Gastroesophageal sphincter (tissue), 3 donors: ENCODE measurements around the gene MEIS2.

Experiments
- EP300 ChIP-seq: sonication (generic); formaldehyde crosslinking; IDR thresholded peaks from one replicate; pipeline ENCODE4 v1.6.1; 2017; ENCODE audit warnings: antibody characterized with exemption, mild to moderate bottlenecking
- POLR2A ChIP-seq, 2 donors: fragments of 450-650 bp; IDR thresholded peaks; one replicate each; pipeline ENCODE4 v1.6.1; 2017; ENCODE audit warnings: antibody characterized with exemption in 2 of 2, mild to moderate bottlenecking in 2 of 2, moderate library complexity in 1 of 2
- POLR2AphosphoS5 ChIP-seq: sonication (generic); formaldehyde crosslinking; IDR thresholded peaks from one replicate; pipeline ENCODE4 v1.6.1; 2017; ENCODE audit warnings: antibody characterized with exemption
- TF ChIP-seq, protein P1 (sequence below), 4 experiments: fragments of 200-600 bp in 2 of 4; fragments of 450-650 bp in 2 of 4; sonication (generic) in 1 of 4; IDR thresholded peaks; one replicate each; pipeline ENCODE4 v1.5.1; 2017 to 2019; ENCODE audit warnings: antibody characterized with exemption in 4 of 4, mild to moderate bottlenecking in 2 of 4, moderate library complexity in 2 of 4

DNA sequence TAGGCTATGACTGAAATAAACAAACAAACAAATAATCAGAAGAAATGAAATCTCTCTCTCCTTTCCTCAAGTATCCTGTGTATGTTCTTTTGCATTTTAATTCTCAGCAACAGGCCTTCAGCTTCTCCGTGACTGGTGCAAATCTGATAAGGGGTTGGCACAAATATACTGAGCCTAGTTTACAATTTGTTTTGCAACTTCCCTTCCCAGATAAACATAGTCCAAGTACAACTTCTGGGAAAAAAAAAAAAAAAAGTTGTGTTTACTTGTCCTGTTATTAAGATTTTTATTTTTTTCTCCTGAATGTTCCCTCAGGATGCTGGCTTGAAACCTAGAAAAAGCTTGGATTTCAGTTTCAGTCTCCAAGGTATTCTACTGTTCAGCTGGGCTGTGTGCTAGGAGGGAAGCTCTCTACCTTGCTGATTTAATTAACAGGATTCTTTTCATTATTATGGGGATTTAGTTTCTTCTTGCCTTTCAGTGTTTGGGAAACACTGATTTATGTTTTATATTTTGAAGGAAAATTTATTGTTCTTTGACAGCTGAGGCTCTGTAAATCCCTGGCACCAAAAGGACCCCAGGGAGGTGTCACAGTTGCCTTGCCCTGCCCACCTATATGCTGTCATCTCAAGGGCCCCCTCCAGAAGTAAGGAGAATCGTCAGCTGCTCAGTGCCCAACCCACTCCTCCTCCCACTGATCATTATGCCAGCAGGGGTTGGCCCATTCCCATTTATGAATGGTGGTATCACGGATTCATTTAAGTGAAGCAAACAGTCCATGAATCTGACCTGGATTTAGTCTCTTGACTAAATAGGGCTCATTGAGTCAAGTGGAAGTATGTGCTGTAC is 185.2 kb downstream of the MEIS2 start:
- TF ChIP-seq POLR2A (IDR thresholded peaks at IDR 0.05) (no peak), POLR2AphosphoS5 (peak; percentile 26), EP300 (no peak)
- TF ChIP-seq, protein P1, sequence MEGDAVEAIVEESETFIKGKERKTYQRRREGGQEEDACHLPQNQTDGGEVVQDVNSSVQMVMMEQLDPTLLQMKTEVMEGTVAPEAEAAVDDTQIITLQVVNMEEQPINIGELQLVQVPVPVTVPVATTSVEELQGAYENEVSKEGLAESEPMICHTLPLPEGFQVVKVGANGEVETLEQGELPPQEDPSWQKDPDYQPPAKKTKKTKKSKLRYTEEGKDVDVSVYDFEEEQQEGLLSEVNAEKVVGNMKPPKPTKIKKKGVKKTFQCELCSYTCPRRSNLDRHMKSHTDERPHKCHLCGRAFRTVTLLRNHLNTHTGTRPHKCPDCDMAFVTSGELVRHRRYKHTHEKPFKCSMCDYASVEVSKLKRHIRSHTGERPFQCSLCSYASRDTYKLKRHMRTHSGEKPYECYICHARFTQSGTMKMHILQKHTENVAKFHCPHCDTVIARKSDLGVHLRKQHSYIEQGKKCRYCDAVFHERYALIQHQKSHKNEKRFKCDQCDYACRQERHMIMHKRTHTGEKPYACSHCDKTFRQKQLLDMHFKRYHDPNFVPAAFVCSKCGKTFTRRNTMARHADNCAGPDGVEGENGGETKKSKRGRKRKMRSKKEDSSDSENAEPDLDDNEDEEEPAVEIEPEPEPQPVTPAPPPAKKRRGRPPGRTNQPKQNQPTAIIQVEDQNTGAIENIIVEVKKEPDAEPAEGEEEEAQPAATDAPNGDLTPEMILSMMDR (IDR thresholded peaks at IDR 0.05) = no peak
